Ovary (tissue), 3 donors: ENCODE measurements around the gene OSBPL5.

Source experiments
- CTCF ChIP-seq, 3 donors: fragments of 450-650 bp in 2 of 3; fragments of 200-600 bp in 1 of 3; IDR thresholded peaks; one replicate each; pipeline versions ENCODE4 v1.5.1 to v1.8.0; 2016 to 2022; ENCODE audit warnings: antibody characterized with exemption in 3 of 3, mild to moderate bottlenecking in 1 of 3
- POLR2A ChIP-seq: fragments of 450-650 bp; IDR thresholded peaks from one replicate; pipeline ENCODE4 v1.6.1; 2017; ENCODE audit warnings: antibody characterized with exemption, mild to moderate bottlenecking, moderate library complexity
- donor health status: DM: no; HTN: no; CAD: no.

- TF ChIP-seq POLR2A (no peak), CTCF (IDR thresholded peaks at IDR 0.05) (no peak)
These were observed 40.3 kb downstream of the OSBPL5 start for GRCh38 chr11:3124821-3125220.
